Osteocyte (in vitro differentiated cells): ENCODE results near the gene UBD. TPM values are rescaled to one million over a fixed set of nuclear protein-coding genes. Genes with fewer than 3 reads are reported as not detected.

Experiments used
- DNase-seq: peaks from one replicate; pipeline ENCODE4 v3.0.0; 2021; ENCODE audit warnings: mixed read lengths; ENCODE audit not compliant: unreplicated experiment; ENCODE audit errors: extremely low spot score
- H3K27ac Mint-ChIP-seq: one replicate; pipeline ENCODE4 v1.8.0; 2021; ENCODE audit warnings: mild to moderate bottlenecking, mixed read lengths; ENCODE audit not compliant: unreplicated experiment
- H3K27me3 Mint-ChIP-seq: one replicate; pipeline ENCODE4 v1.8.0; 2021; ENCODE audit warnings: mixed read lengths; ENCODE audit not compliant: unreplicated experiment
- H3K36me3 Mint-ChIP-seq: one replicate; pipeline ENCODE4 v1.8.0; 2021; ENCODE audit warnings: mixed read lengths; ENCODE audit not compliant: unreplicated experiment
- H3K4me1 Mint-ChIP-seq: one replicate; pipeline ENCODE4 v1.8.0; 2021; ENCODE audit warnings: mixed read lengths; ENCODE audit not compliant: unreplicated experiment
- H3K4me3 Mint-ChIP-seq: one replicate; pipeline ENCODE4 v1.8.0; 2021; ENCODE audit warnings: mild to moderate bottlenecking, moderate library complexity, mixed read lengths; ENCODE audit not compliant: unreplicated experiment
- H3K9me3 Mint-ChIP-seq: one replicate; pipeline ENCODE4 v1.8.0; 2021; ENCODE audit warnings: mixed read lengths; ENCODE audit not compliant: unreplicated experiment
- CTCF ChIP-seq: fragments of 200-600 bp; sonication (generic); IDR thresholded peaks from 2 replicates; pipeline ENCODE4 v1.5.0; 2021; ENCODE audit warnings: antibody characterized with exemption, mild to moderate bottlenecking, moderate library complexity
- total RNA-seq: library from RNA; stranded (reverse); gene quantifications from 2 replicates; pipeline ENCODE4 v1.2.1, GENCODE V29; 2021

Gene UBD
- total RNA-seq, 1 donor from 2014 or later, result not detected

DNA sequence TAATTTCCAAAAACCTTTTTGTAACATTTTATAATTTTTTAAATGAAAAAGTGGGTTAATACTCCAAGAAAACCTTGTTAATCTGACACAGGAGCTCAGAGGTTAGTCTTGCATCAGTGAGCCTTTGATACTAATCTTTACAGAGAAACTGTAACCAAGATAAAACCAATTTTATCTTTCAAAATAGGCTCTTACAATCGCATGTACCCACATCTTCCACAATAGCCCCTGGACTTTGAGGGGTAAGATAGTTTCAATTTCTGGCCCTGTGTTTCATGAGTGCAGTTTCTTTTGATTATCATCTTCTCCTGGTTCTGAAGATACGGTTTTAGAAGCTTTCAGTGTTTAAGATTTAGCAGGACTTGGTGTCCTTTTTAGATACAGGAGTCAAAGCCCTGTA lies 37.3 kb downstream of the UBD start:
- no peak for DNase-seq
- TF ChIP-seq CTCF, result no peak
- peaks cover 6% of the 10 kb centered on the region for H3K27me3 Mint-ChIP-seq
- H3K4me3 Mint-ChIP-seq, result no peak overlapping the region
- H3K27ac Mint-ChIP-seq, result no peak overlapping the region
- peaks cover 4% of the 10 kb centered on the region for H3K9me3 Mint-ChIP-seq
- H3K4me1 Mint-ChIP-seq, result no peaks in the 10 kb centered on the region
- no peaks in the 10 kb centered on the region for H3K36me3 Mint-ChIP-seq

GRCh38 chr6:29521006-29521680 lies 38.4 kb downstream of the UBD start:
- H3K27ac Mint-ChIP-seq, result no peak overlapping the region
- no peak overlapping the region for H3K4me3 Mint-ChIP-seq
- peaks cover 9% of the 10 kb centered on the region for H3K9me3 Mint-ChIP-seq
- no peak for TF ChIP-seq CTCF
- H3K4me1 Mint-ChIP-seq, result no peaks in the 10 kb centered on the region
- DNase-seq, result peak; percentile 68
- H3K27me3 Mint-ChIP-seq, result peaks cover 6% of the 10 kb centered on the region
- no peaks in the 10 kb centered on the region for H3K36me3 Mint-ChIP-seq

DNA sequence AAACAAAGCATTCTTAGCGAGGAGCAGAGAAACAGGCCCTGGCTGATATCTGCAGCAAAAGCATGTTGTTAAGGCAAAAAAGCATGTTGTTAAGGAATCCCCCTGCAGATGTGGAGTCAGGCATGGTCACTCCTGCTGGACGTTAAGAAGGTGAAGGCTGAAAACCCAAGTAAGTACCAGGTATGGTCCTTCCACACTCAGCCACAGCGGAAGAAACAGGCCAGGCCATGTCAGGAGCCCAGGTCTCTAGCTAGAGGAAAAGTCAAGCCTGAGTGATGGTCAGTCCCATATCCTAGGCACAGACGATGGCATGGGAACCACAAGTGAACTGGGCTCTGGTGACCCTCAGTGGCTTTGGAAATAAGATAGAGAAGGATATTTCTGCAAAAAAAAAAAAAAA lies 39.3 kb downstream of the UBD start:
- no peak overlapping the region for H3K27ac Mint-ChIP-seq
- peaks cover 9% of the 10 kb centered on the region for H3K9me3 Mint-ChIP-seq
- TF ChIP-seq CTCF, result no peak
- H3K4me3 Mint-ChIP-seq, result no peak overlapping the region
- peaks cover 6% of the 10 kb centered on the region for H3K27me3 Mint-ChIP-seq
- peak; percentile 51 for DNase-seq
- no peaks in the 10 kb centered on the region for H3K4me1 Mint-ChIP-seq
- no peaks in the 10 kb centered on the region for H3K36me3 Mint-ChIP-seq

DNA sequence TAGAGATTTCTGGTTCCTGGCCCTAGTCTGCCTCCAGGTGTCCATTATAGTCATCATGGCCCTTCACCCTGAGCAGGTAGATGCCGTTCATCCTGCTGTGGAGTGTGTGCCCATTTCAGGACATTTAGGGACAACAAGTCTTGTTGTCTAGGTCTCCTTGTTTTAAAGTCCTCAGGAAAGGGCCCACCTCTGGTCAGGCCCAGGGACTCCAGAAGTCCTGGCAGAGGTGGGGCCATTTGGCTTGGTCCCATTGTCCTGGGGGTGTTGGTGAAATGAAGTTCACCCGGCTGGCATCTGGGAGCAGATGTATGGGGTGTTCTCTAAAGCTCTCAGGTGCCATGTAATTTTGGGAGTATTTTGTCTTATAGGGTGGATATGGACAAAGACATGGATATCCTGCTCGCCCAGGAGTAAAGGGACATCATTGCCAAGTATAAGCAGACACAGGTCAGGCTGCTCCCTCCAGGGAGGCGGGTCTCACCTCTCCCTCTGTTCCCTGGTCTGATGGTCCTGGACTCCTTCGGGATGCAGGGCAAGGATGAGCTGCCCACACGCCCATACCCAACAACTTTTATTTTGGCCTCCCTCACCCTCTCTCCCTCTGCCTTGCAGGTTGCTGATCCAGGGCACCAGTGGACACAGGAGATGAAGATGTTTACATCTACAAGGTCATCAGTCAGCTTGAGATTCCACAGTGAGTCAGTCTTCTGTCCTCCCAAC lies 40.1 kb downstream of the UBD start:
- peaks cover 9% of the 10 kb centered on the region for H3K9me3 Mint-ChIP-seq
- no peaks in the 10 kb centered on the region for H3K36me3 Mint-ChIP-seq
- no peak overlapping the region for H3K27ac Mint-ChIP-seq
- TF ChIP-seq CTCF, result no peak
- DNase-seq, result peak; percentile 73
- peaks cover 6% of the 10 kb centered on the region for H3K27me3 Mint-ChIP-seq
- no peaks in the 10 kb centered on the region for H3K4me1 Mint-ChIP-seq
- no peak overlapping the region for H3K4me3 Mint-ChIP-seq

- Mint-ChIP-seq H3K27me3 (peaks cover 2% of the 10 kb centered on the region), H3K9me3 (peaks cover 7% of the 10 kb centered on the region), H3K4me3 (no peak overlapping the region), H3K36me3 (no peaks in the 10 kb centered on the region), H3K4me1 (no peaks in the 10 kb centered on the region), H3K27ac (no peak overlapping the region)
- TF ChIP-seq CTCF, result no peak
- peak; percentile 76 for DNase-seq
These were observed 41.6 kb downstream of the UBD start for GRCh38 chr6:29517728-29518440.
